GDM1 (cell line): ENCODE data around the gene PHLDB3.
"Not testable (repeated sequence)": the region's sequence is repeated elsewhere in the genome, so short reads cannot be mapped to it uniquely, and the experiment has no call there.

ENCODE experiments used
- DNase-seq: peaks from one replicate; lab custom pipeline; 2025; lab: John Stamatoyannopoulos, UW

PHLDB3 gene

GRCh38 chr19:43504426-43505185, at the start of gene PHLDB3:
Gene PHLDB3 (minus strand): TSS chr19:43504746. CDS start chr19:43504118, 628 bp downstream.
- no peak for DNase-seq

- no peak for DNase-seq
Observed at GRCh38 chr19:43553656-43554055, 49.1 kb upstream of the PHLDB3 start.

- DNase-seq = no peak
Observed at GRCh38 chr19:43552616-43553015, 48.1 kb upstream of the PHLDB3 start.

- no peak for DNase-seq
Observed at GRCh38 chr19:43552198-43552450, 47.6 kb upstream of the PHLDB3 start.

GRCh38 chr19:43551399-43552197, 47.1 kb upstream of the PHLDB3 start:
- no peak for DNase-seq

- no peak for DNase-seq
Observed at GRCh38 chr19:43548706-43549105, 44.2 kb upstream of the PHLDB3 start.

GRCh38 chr19:43547926-43548325, 43.4 kb upstream of the PHLDB3 start:
- not testable (repeated sequence) for DNase-seq

GRCh38 chr19:43546581-43546980, 42.0 kb upstream of the PHLDB3 start:
- DNase-seq = no peak

GRCh38 chr19:43545981-43546380, 41.4 kb upstream of the PHLDB3 start:
- no peak for DNase-seq

- no peak for DNase-seq
Observed at GRCh38 chr19:43545276-43545675, 40.7 kb upstream of the PHLDB3 start.

- DNase-seq = no peak
Observed at GRCh38 chr19:43544077-43544476, 39.5 kb upstream of the PHLDB3 start.

- DNase-seq = no peak
Observed at GRCh38 chr19:43541920-43542650, 37.5 kb upstream of the PHLDB3 start.

- no peak for DNase-seq
Observed at GRCh38 chr19:43540381-43540780, 35.8 kb upstream of the PHLDB3 start.

GRCh38 chr19:43538922-43539321, 34.4 kb upstream of the PHLDB3 start:
- no peak for DNase-seq

GRCh38 chr19:43534816-43535761, 30.5 kb upstream of the PHLDB3 start:
- DNase-seq = no peak

GRCh38 chr19:43534305-43534815, 29.8 kb upstream of the PHLDB3 start:
- DNase-seq = no peak

GRCh38 chr19:43533546-43534304, 29.2 kb upstream of the PHLDB3 start:
- DNase-seq = peak; percentile 98

- DNase-seq = peak; percentile 87
Observed at GRCh38 chr19:43532962-43533545, 28.5 kb upstream of the PHLDB3 start, which contains the start of gene ZNF575. Gene ZNF575 (plus strand): TSS chr19:43533188. CDS start chr19:43534423, 1,235 bp downstream.

GRCh38 chr19:43532571-43532961, 28.0 kb upstream of the PHLDB3 start:
- peak; percentile 58 for DNase-seq
